ENCODE results near the gene EFEMP1. TPM values are rescaled to one million over a fixed set of nuclear protein-coding genes. Genes with fewer than 3 reads are reported as not detected.
"Not testable (repeated sequence)": the region's sequence is repeated elsewhere in the genome, so short reads cannot be mapped to it uniquely, and the experiment has no call there.

The EFEMP1 gene
- total RNA-seq, 1 donor from 2014 or later, result not detected

GRCh38 chr2:55840460-55840859 is 83.1 kb downstream of the EFEMP1 start:
- no peaks in the 10 kb centered on the region for H3K36me3 Mint-ChIP-seq (ENCODE audit: low read depth)
- ChIA-PET POLR2A (no interaction called here), CTCF (no interaction called here)
- ATAC-seq (ENCODE audit: low read depth), result no peak
- H3K9me3 Mint-ChIP-seq, result peaks cover 2% of the 10 kb centered on the region
- intact Hi-C loops (cut with micrococcal nuclease), result no loop called here
- no peaks in the 10 kb centered on the region for H3K27me3 Mint-ChIP-seq
- TF ChIP-seq, protein P1, sequence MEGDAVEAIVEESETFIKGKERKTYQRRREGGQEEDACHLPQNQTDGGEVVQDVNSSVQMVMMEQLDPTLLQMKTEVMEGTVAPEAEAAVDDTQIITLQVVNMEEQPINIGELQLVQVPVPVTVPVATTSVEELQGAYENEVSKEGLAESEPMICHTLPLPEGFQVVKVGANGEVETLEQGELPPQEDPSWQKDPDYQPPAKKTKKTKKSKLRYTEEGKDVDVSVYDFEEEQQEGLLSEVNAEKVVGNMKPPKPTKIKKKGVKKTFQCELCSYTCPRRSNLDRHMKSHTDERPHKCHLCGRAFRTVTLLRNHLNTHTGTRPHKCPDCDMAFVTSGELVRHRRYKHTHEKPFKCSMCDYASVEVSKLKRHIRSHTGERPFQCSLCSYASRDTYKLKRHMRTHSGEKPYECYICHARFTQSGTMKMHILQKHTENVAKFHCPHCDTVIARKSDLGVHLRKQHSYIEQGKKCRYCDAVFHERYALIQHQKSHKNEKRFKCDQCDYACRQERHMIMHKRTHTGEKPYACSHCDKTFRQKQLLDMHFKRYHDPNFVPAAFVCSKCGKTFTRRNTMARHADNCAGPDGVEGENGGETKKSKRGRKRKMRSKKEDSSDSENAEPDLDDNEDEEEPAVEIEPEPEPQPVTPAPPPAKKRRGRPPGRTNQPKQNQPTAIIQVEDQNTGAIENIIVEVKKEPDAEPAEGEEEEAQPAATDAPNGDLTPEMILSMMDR (IDR thresholded peaks at IDR 0.05), result no peak
- DNase-seq, result no peak
- H3K4me3 Mint-ChIP-seq, result no peak overlapping the region
- H3K27ac Mint-ChIP-seq, result no peak overlapping the region
- no peaks in the 10 kb centered on the region for H3K4me1 Mint-ChIP-seq

DNA sequence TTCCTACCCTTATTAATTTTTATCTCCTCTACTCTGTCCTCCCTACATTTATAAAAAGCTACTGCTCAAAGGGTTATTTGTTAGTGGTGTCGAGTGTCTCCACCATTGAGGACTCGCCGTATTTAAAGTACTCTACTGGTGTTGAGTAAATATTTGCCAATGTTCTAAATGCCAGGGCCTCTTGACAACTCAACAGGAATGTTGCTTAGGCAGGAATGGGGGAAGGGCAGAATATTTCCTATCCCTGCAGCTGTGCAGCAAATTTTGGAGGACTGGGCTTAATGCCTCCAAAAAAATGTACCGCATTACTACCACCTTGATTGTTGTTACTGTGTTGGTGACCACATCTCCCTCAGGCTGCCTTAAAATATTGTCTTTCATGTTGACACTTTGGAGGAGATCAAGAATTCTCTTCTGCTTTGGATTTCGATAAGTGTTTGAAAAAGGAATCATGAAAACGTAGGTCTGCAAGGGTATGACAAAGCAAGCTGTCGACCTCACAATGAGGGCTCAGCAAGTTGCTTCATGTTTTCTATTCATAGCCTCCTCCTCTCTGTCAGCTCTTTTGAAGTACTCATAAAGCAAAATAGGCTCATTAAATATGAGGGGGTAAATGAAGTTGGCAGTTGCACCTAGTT is 84.3 kb downstream of the EFEMP1 start:
- ATAC-seq (ENCODE audit: low read depth) (no peak), DNase-seq (no peak)
- Mint-ChIP-seq H3K4me3 (no peak overlapping the region), H3K36me3 (ENCODE audit: low read depth) (no peaks in the 10 kb centered on the region), H3K9me3 (peaks cover 6% of the 10 kb centered on the region), H3K4me1 (no peaks in the 10 kb centered on the region), H3K27me3 (no peaks in the 10 kb centered on the region), H3K27ac (no peak overlapping the region)
- POLR2A ChIA-PET, result no interaction called here
- CTCF ChIA-PET, result no interaction called here
- intact Hi-C loops (cut with micrococcal nuclease), result no loop called here
- TF ChIP-seq, protein P1 (IDR thresholded peaks at IDR 0.05), result no peak

DNA sequence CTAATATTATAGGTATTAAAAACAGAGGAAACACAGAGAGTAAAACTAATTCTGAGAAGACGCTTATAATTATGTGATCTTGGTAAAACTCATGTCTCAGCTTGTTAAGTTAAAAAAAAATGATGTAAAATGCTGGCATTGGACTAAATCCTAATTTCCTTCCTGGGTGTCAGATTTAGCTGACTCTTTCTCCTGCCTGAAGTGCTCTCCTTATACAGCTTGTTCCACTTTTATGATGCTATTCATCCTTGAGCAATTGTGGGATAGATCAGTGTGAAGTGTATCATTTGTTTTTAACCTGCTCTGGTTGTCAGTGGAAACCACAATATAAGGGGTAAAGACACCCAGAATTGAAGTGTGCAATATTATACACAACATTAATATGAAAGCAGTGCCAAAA is 84.9 kb downstream of the EFEMP1 start:
- H3K4me1 Mint-ChIP-seq, result no peaks in the 10 kb centered on the region
- peaks cover 6% of the 10 kb centered on the region for H3K9me3 Mint-ChIP-seq
- TF ChIP-seq, protein P1 (IDR thresholded peaks at IDR 0.05), result no peak
- no peaks in the 10 kb centered on the region for H3K36me3 Mint-ChIP-seq (ENCODE audit: low read depth)
- H3K27ac Mint-ChIP-seq, result no peak overlapping the region
- POLR2A ChIA-PET, result no interaction called here
- ATAC-seq (ENCODE audit: low read depth) (no peak), DNase-seq (no peak)
- H3K4me3 Mint-ChIP-seq, result no peak overlapping the region
- no peaks in the 10 kb centered on the region for H3K27me3 Mint-ChIP-seq
- intact Hi-C loops (cut with micrococcal nuclease), result no loop called here
- CTCF ChIA-PET, result no interaction called here

- ATAC-seq (ENCODE audit: low read depth); H3K9me3 Mint-ChIP-seq; intact Hi-C loops (cut with micrococcal nuclease); POLR2A ChIA-PET; H3K4me3 Mint-ChIP-seq; H3K4me1 Mint-ChIP-seq; DNase-seq; H3K27me3 Mint-ChIP-seq; CTCF ChIA-PET; H3K36me3 Mint-ChIP-seq (ENCODE audit: low read depth); H3K27ac Mint-ChIP-seq: not testable (repeated sequence)
These were observed 85.5 kb downstream of the EFEMP1 start for GRCh38 chr2:55838117-55838516.

- POLR2A ChIA-PET, result no interaction called here
- intact Hi-C loops (cut with micrococcal nuclease), result no loop called here
- H3K9me3 Mint-ChIP-seq, result peaks cover 9% of the 10 kb centered on the region
- H3K27ac Mint-ChIP-seq, result no peak overlapping the region
- no peak overlapping the region for H3K4me3 Mint-ChIP-seq
- no peaks in the 10 kb centered on the region for H3K36me3 Mint-ChIP-seq (ENCODE audit: low read depth)
- ATAC-seq (ENCODE audit: low read depth) (no peak), DNase-seq (no peak)
- H3K4me1 Mint-ChIP-seq, result no peaks in the 10 kb centered on the region
- no peaks in the 10 kb centered on the region for H3K27me3 Mint-ChIP-seq
- CTCF ChIA-PET, result no interaction called here
- TF ChIP-seq, protein P1 (IDR thresholded peaks at IDR 0.05), result no peak
These were observed 86.5 kb downstream of the EFEMP1 start for GRCh38 chr2:55837073-55837472.

GRCh38 chr2:55831671-55832410 is 91.7 kb downstream of the EFEMP1 start:
- H3K4me1 Mint-ChIP-seq; DNase-seq; intact Hi-C loops (cut with micrococcal nuclease); CTCF ChIA-PET; ATAC-seq (ENCODE audit: low read depth); H3K36me3 Mint-ChIP-seq (ENCODE audit: low read depth); POLR2A ChIA-PET; H3K27ac Mint-ChIP-seq; H3K27me3 Mint-ChIP-seq; H3K4me3 Mint-ChIP-seq: not testable (repeated sequence)
- H3K9me3 Mint-ChIP-seq, result peaks cover 10% of the 10 kb centered on the region

Data from activated B cell treated with CpG ODN at 0.5 μM for 24 hours (primary cell).